GM12864 (cell line): ENCODE measurements around the gene EXD2.
"Not testable (repeated sequence)": the region's sequence is repeated elsewhere in the genome, so short reads cannot be mapped to it uniquely, and the experiment has no call there.

ENCODE experiments used
- DNase-seq: peaks from one replicate; pipeline ENCODE4 v3.0.0-alpha.2; 2011; ENCODE audit warnings: low read depth
- H3K4me3 ChIP-seq: 2 replicates; pipeline ENCODE4 v1.5.1; 2011; ENCODE audit warnings: mild to moderate bottlenecking, low read depth, low read length, control low read depth
- TF ChIP-seq, protein P1 (sequence below): IDR thresholded peaks from 2 replicates; pipeline ENCODE4 v1.5.1; 2011; ENCODE audit warnings: low read depth, mild to moderate bottlenecking, moderate library complexity, low read length, control low read depth, inconsistent platforms; ENCODE audit errors: missing control alignments

The EXD2 gene

GRCh38 chr14:69199786-69200185 lies 8.5 kb downstream of the EXD2 start:
- DNase-seq, result no peak
- no peak overlapping the region for H3K4me3 ChIP-seq
- TF ChIP-seq, protein P1, sequence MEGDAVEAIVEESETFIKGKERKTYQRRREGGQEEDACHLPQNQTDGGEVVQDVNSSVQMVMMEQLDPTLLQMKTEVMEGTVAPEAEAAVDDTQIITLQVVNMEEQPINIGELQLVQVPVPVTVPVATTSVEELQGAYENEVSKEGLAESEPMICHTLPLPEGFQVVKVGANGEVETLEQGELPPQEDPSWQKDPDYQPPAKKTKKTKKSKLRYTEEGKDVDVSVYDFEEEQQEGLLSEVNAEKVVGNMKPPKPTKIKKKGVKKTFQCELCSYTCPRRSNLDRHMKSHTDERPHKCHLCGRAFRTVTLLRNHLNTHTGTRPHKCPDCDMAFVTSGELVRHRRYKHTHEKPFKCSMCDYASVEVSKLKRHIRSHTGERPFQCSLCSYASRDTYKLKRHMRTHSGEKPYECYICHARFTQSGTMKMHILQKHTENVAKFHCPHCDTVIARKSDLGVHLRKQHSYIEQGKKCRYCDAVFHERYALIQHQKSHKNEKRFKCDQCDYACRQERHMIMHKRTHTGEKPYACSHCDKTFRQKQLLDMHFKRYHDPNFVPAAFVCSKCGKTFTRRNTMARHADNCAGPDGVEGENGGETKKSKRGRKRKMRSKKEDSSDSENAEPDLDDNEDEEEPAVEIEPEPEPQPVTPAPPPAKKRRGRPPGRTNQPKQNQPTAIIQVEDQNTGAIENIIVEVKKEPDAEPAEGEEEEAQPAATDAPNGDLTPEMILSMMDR, result no peak

DNA sequence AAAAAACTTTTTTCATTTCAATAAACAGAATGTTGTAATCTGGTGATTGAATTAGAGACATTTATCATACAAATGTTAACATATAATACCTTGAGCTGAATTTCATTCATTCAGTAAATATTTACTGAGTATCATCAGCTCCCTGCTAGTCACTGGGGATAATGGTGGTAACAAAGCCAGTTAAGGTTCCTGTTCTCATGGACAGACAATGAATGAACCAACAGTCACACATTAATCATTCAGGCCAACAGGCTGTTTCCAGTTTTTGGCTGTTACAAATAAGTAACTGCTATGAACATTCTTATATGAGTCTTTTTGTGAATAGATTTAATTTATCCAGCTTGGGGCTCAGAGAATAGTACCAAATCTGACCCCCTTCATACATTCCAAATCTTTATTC lies 13.5 kb downstream of the EXD2 start:
- DNase-seq, result no peak
- TF ChIP-seq, protein P1, result no peak
- no peak overlapping the region for H3K4me3 ChIP-seq

- H3K4me3 ChIP-seq, result no peak overlapping the region
- TF ChIP-seq, protein P1, result no peak
- no peak for DNase-seq
Observed at GRCh38 chr14:69207435-69208041, 16.2 kb downstream of the EXD2 start.

GRCh38 chr14:69208666-69209065 lies 17.4 kb downstream of the EXD2 start:
- TF ChIP-seq, protein P1, result no peak
- no peak overlapping the region for H3K4me3 ChIP-seq
- DNase-seq, result peak; percentile 2

DNA sequence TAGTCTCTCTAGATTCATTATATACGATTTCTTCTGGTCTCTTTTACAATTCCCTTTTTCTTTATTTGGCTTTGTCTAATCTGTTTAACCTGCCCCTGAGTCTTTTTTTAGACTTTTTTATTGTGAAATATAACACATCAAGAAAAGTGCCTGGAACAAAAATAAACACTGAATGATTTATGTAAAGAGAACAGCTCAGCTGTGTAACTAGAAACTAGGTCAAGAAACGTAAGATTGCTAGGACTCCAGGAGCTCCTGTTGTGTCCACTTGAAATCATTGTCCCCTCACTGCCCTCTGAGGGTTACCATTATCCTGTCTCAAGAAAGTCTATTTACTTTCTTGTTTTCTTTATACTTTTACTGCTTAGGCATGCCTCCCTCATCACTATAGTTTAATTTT lies 23.1 kb downstream of the EXD2 start:
- TF ChIP-seq, protein P1, result no peak
- DNase-seq, result no peak
- no peak overlapping the region for H3K4me3 ChIP-seq

- DNase-seq, H3K4me3 ChIP-seq: not testable (repeated sequence)
Observed at GRCh38 chr14:69217663-69218062, 26.4 kb downstream of the EXD2 start.

GRCh38 chr14:69224946-69225345 lies 33.6 kb downstream of the EXD2 start:
- H3K4me3 ChIP-seq, result no peak overlapping the region
- DNase-seq, result no peak
- TF ChIP-seq, protein P1, result no peak

DNA sequence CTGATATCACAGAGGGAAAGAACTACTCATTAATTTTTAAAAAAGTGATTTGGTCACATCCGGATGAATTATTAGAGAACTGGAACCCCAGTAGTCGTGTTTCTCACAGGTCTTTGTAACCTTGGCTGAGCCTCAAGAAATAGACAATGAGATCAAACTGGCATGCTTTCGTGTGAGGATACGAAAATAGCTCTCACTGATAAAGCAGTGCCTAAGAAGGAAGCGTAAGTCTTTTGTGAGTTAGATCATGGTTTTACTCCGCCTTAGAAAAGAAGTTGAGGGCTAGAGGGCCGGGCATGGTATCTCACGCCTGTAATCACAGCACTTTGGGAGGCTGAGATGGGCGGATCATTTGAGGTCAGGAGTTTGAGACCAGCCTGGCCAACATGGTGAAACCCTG lies 34.9 kb downstream of the EXD2 start:
- TF ChIP-seq, protein P1, result no peak

More for the DNA sequence above, 34.9 kb downstream of the EXD2 start:
- no peak overlapping the region for H3K4me3 ChIP-seq
- no peak for DNase-seq
